IMR-90 (cell line): ENCODE data around the gene TGM2. TPM values are rescaled to one million over a fixed set of nuclear protein-coding genes. Genes with fewer than 3 reads are reported as not detected.

Source experiments
- ATAC-seq: fragments of 200-7000 bp; cut with Tn5 transposase; 2 replicates; pipeline ENCODE4 v1.9.1; 2020; ENCODE audit warnings: low read depth, mild to moderate bottlenecking, moderate library complexity
- BruUV-seq: library from RNA; stranded (reverse); fragments of 400-500 nt; replicated peaks from 2 replicates; lab custom pipeline; 2021; lab: Mats Ljungman, UMichigan
- CTCF ChIA-PET: fragments of 300-600 bp; formaldehyde crosslinking; extraction: SDS; loops from one replicate; lab custom pipeline; 2021; ENCODE audit warnings: antibody characterized with exemption; lab: Yijun Ruan, JAX
- POLR2A ChIA-PET: fragments of 300-600 bp; sonication (Branson Sonifier 250); formaldehyde crosslinking; loops from one replicate; lab custom pipeline; 2022; ENCODE audit warnings: antibody characterized with exemption; ENCODE audit not compliant: unreplicated experiment; lab: Charles Lee
- DNase-seq: peaks from one replicate; pipeline ENCODE4 v3.0.0; 2013
- H2AFZ ChIP-seq: replicated peaks from 2 replicates; pipeline ENCODE3; 2013; ENCODE audit warnings: low read length, mild to moderate bottlenecking; ENCODE audit not compliant: poor library complexity
- H2AK5ac ChIP-seq: 2 replicates; pipeline ENCODE4 v1.6.1; 2013; ENCODE audit warnings: low read depth, low read length, inconsistent platforms
- H2AK9ac ChIP-seq: replicated peaks from 2 replicates; pipeline ENCODE3; 2013; ENCODE audit warnings: mild to moderate bottlenecking, low read depth, low read length, moderate library complexity; ENCODE audit not compliant: poor library complexity
- H2BK120ac ChIP-seq: 2 replicates; pipeline ENCODE4 v1.6.1; 2013; ENCODE audit warnings: low read depth, low read length, inconsistent platforms
- H2BK15ac ChIP-seq: 3 replicates; pipeline ENCODE4 v1.6.1; 2013; ENCODE audit warnings: low read depth, low read length, inconsistent platforms
- H2BK20ac ChIP-seq: 2 replicates; pipeline ENCODE4 v1.6.1; 2013; ENCODE audit warnings: low read depth, mild to moderate bottlenecking, inconsistent platforms, low read length, moderate library complexity
- H2BK5ac ChIP-seq: 2 replicates; pipeline ENCODE4 v1.6.1; 2013; ENCODE audit warnings: mild to moderate bottlenecking, low read depth, low read length, inconsistent platforms; ENCODE audit not compliant: poor library complexity, severe bottlenecking
- H3K14ac ChIP-seq: replicated peaks from 2 replicates; pipeline ENCODE4 v1.6.1; 2013; ENCODE audit warnings: low read depth, low read length, inconsistent platforms
- H3K18ac ChIP-seq: 2 replicates; pipeline ENCODE4 v1.6.1; 2013; ENCODE audit warnings: low read depth, low read length, control low read depth
- H3K23ac ChIP-seq: 2 replicates; pipeline ENCODE4 v1.6.1; 2013; ENCODE audit warnings: low read depth, low read length, inconsistent platforms
- H3K27ac ChIP-seq: 2 replicates; pipeline ENCODE4 v1.5.1; 2013; ENCODE audit warnings: mild to moderate bottlenecking, control low read depth, low read length; ENCODE audit not compliant: insufficient read depth
- H3K27me3 ChIP-seq: 2 replicates; pipeline ENCODE4 v1.6.1; 2013; ENCODE audit warnings: low read length; ENCODE audit not compliant: control insufficient read depth, insufficient read depth
- H3K36me3 ChIP-seq: 2 replicates; pipeline ENCODE4 v1.6.1; 2013; ENCODE audit warnings: low read length, mixed read lengths; ENCODE audit not compliant: control insufficient read depth, insufficient read depth
- H3K4ac ChIP-seq: 2 replicates; pipeline ENCODE4 v1.6.1; 2013; ENCODE audit warnings: low read depth, low read length, inconsistent platforms
- H3K4me1 ChIP-seq: 2 replicates; pipeline ENCODE4 v1.6.1; 2013; ENCODE audit warnings: low read length, mixed read lengths; ENCODE audit not compliant: control insufficient read depth, insufficient read depth
- H3K4me2 ChIP-seq: 2 replicates; pipeline ENCODE4 v1.6.1; 2013; ENCODE audit warnings: low read depth, mild to moderate bottlenecking, control low read depth, low read length, moderate library complexity
- H3K4me3 ChIP-seq: 2 replicates; pipeline ENCODE4 v1.5.1; 2013; ENCODE audit warnings: low read depth, mild to moderate bottlenecking, control low read depth, low read length, moderate library complexity; ENCODE audit not compliant: insufficient read depth
- H3K56ac ChIP-seq: 2 replicates; pipeline ENCODE4 v1.6.1; 2013; ENCODE audit warnings: low read length, inconsistent platforms; ENCODE audit not compliant: insufficient read depth; ENCODE audit errors: extremely low read depth
- H3K79me1 ChIP-seq, 2 experiments: 2 replicates each; pipeline ENCODE4 v1.6.1; 2013; ENCODE audit warnings: low read length in 2 of 2, inconsistent platforms in 1 of 2, low read depth in 1 of 2
- H3K9ac ChIP-seq: 2 replicates; pipeline ENCODE4 v1.6.1; 2013; ENCODE audit warnings: low read depth, low read length, control low read depth
- H3K9me1 ChIP-seq: 2 replicates; pipeline ENCODE4 v1.6.1; 2013; ENCODE audit warnings: low read length, inconsistent platforms; ENCODE audit not compliant: insufficient read depth
- H3K9me3 ChIP-seq: 2 replicates; pipeline ENCODE4 v1.6.1; 2013; ENCODE audit warnings: low read length; ENCODE audit not compliant: control insufficient read depth, insufficient read depth
- H4K20me1 ChIP-seq: 2 replicates; pipeline ENCODE4 v1.6.1; 2013; ENCODE audit warnings: low read length, inconsistent platforms; ENCODE audit not compliant: insufficient read depth
- H4K5ac ChIP-seq: 2 replicates; pipeline ENCODE4 v1.6.1; 2013; ENCODE audit warnings: mild to moderate bottlenecking, low read depth, low read length, control low read depth
- H4K8ac ChIP-seq, 2 experiments: 2 replicates each; pipeline ENCODE4 v1.6.1; 2013; ENCODE audit warnings: low read depth in 2 of 2, low read length in 2 of 2, control low read depth in 1 of 2, inconsistent platforms in 1 of 2
- H4K91ac ChIP-seq: 2 replicates; pipeline ENCODE4 v1.6.1; 2013; ENCODE audit warnings: low read depth, low read length, inconsistent platforms; ENCODE audit not compliant: insufficient read depth
- BHLHE40 ChIP-seq: fragments of 150-350 bp; IDR thresholded peaks from 2 replicates; pipeline ENCODE4 v1.6.1; 2016; ENCODE audit warnings: mild to moderate bottlenecking, low read depth, low read length
- CEBPB ChIP-seq: IDR thresholded peaks from 2 replicates; pipeline ENCODE4 v1.6.1; 2012; ENCODE audit warnings: low read depth, low read length, improper control_type of control experiment
- CHD1 ChIP-seq: IDR thresholded peaks from 2 replicates; pipeline ENCODE4 v1.6.1; 2012; ENCODE audit warnings: low read depth, low read length, improper control_type of control experiment
- MAZ ChIP-seq: IDR thresholded peaks from 2 replicates; pipeline ENCODE4 v1.6.1; 2012; ENCODE audit warnings: low read depth, mild to moderate bottlenecking, low read length, improper control_type of control experiment, moderate library complexity, borderline replicate concordance
- MXI1 ChIP-seq: IDR thresholded peaks from 2 replicates; pipeline ENCODE4 v1.6.1; 2012; ENCODE audit warnings: low read depth, mild to moderate bottlenecking, low read length, moderate library complexity, borderline replicate concordance
- NFE2L2 ChIP-seq: fragments of 150-350 bp; IDR thresholded peaks from 2 replicates; pipeline ENCODE4 v1.6.1; 2016; ENCODE audit warnings: low read depth, mild to moderate bottlenecking, low read length
- RCOR1 ChIP-seq: IDR thresholded peaks from 2 replicates; pipeline ENCODE4 v1.6.1; 2012; ENCODE audit warnings: mild to moderate bottlenecking, low read length, improper control_type of control experiment; ENCODE audit not compliant: insufficient replicate concordance
- SMC3 ChIP-seq: fragments of 150-350 bp; IDR thresholded peaks from 2 replicates; pipeline ENCODE4 v1.6.1; 2016; ENCODE audit warnings: low read depth, mild to moderate bottlenecking, antibody characterized with exemption, low read length, moderate library complexity
- WGBS, 2 experiments: methylation state at CpG; one replicate each; pipeline versions ENCODE4 v1.1.5 to v1.1.7; 2013; ENCODE audit warnings: missing lambda C conversion rate in 2 of 2; ENCODE audit not compliant: insufficient read length in 1 of 2; ENCODE audit errors: extremely low coverage in 2 of 2; 5-methylcytosine and 5-hydroxymethylcytosine counted together
- dilution Hi-C: fragments of 300-500 bp; cut with HindIII; formaldehyde crosslinking; loops from one replicate; pipeline ENCODE4 v1.14.3; 2018; ENCODE audit warnings: low sequenced_read_pairs; ENCODE audit not compliant: unreplicated experiment
- in situ Hi-C: fragments of 300-500 bp; cut with MboI; formaldehyde crosslinking; loops from 3 replicates; pipeline ENCODE4 v1.14.3; 2019; ENCODE audit warnings: low sequenced_read_pairs, inconsistent platforms, mixed read lengths
- intact Hi-C: fragments of 100-400 bp; cut with micrococcal nuclease; formaldehyde crosslinking; loops from 2 replicates; pipeline ENCODE4 v1.10.0; 2022
- polyA plus RNA-seq, 3 experiments: library from polyadenylated mRNA; depleted of rRNA; stranded (reverse); fragments of >200 nt; gene quantifications; 2 replicates each; pipeline ENCODE4 v1.2.3, GENCODE V29; 2012; ENCODE audit warnings: low replicate concordance in 1 of 3
- total RNA-seq: library from RNA; depleted of rRNA; stranded (reverse); fragments of >200 nt; gene quantifications from 2 replicates; pipeline ENCODE4 v1.2.3, GENCODE V29; 2012
- TF ChIP-seq, protein P1 (sequence below): fragments of 150-350 bp; IDR thresholded peaks from 2 replicates; pipeline ENCODE4 v1.6.1; 2016; ENCODE audit warnings: low read depth, mild to moderate bottlenecking, low read length, moderate library complexity, borderline replicate concordance
- TF ChIP-seq, protein P2 (sequence below): fragments of 150-350 bp; IDR thresholded peaks from 2 replicates; pipeline ENCODE4 v1.6.1; 2017; ENCODE audit warnings: mild to moderate bottlenecking, antibody characterized with exemption, low read length, low read depth
- TF ChIP-seq, protein P3 (sequence below): conservative IDR thresholded peaks from 2 replicates; pipeline ENCODE4 v1.5.1; 2012; ENCODE audit warnings: mild to moderate bottlenecking, low read depth, low read length, improper control_type of control experiment

The TGM2 gene
- total and polyA plus RNA-seq, 2 of the 4 experiments (the other 2 are of a cell fraction): 239 to 268 TPM

DNA sequence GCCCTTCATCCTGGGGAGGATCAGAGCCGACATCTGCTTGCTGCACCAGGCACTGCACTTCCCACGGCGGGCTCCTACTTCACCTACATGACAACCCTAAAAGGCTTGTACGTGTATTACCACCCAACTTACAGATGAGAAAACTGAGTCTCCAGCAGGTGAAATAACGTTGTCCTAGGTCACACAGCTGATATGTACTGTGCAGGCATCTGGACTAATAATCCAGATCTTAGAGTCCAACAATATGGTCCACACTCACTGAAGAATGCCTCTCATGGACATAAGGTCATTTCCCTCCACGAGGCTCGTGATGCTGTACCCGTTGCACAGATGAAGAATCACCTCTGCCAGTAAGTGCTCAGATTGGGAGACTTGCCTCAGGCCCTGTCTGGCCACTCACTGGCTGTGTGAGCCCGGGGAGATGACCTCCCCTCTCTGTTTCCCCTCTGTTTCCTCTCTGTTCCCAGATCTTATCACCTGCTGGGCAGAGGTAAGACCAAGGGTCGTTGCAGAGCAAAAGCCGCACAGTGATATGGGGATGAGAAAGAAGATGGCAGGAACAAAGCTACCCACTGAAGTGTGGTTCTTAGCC lies 32.1 kb downstream of the TGM2 start:
- H4K20me1 ChIP-seq: no peaks in the 10 kb centered on the region
- H2BK5ac ChIP-seq: no peak overlapping the region
- no peak overlapping the region for H3K4me2 ChIP-seq
- DNase-seq (no peak), ATAC-seq (no peak)
- H3K56ac ChIP-seq: no peak overlapping the region
- in situ Hi-C loops: no loop called here
- H3K18ac ChIP-seq: no peak overlapping the region
- ChIA-PET POLR2A (no interaction called here), CTCF (no interaction called here)
- H4K8ac ChIP-seq: no peak overlapping the region
- peak overlapping the region; percentile 19; the same call in 1 of the 3 replicates for H2BK15ac ChIP-seq
- H3K23ac ChIP-seq: no peak overlapping the region
- H3K79me1 ChIP-seq: peaks cover 0 to 7% of the 10 kb centered on the region in 2 experiments; a peak in 2 of 4 replicates
- H3K4ac ChIP-seq: peak overlapping the region; percentile 27; the same call in 1 of the 2 replicates
- H4K5ac ChIP-seq: no peak overlapping the region
- intact Hi-C loops: no loop called here
- BruUV-seq: no TSS peak
- H3K9ac ChIP-seq: no peak overlapping the region
- 0 out of 2 replicates have a peak overlapping the region, but pooled peaks have one; percentile 17 for H2BK120ac ChIP-seq
- H4K91ac ChIP-seq: no peak overlapping the region
- no peak overlapping the region for H2AK9ac ChIP-seq
- H3K9me1 ChIP-seq: peaks cover 15% of the 10 kb centered on the region
- no peaks in the 10 kb centered on the region for H3K9me3 ChIP-seq
- no peak overlapping the region for H2AFZ ChIP-seq
- no peak overlapping the region for H2AK5ac ChIP-seq
- dilution Hi-C loops: no loop called here
- H3K14ac ChIP-seq: no peak overlapping the region
- no peak for TF ChIP-seq BHLHE40
- no peak for TF ChIP-seq NFE2L2
- TF ChIP-seq, protein P1, sequence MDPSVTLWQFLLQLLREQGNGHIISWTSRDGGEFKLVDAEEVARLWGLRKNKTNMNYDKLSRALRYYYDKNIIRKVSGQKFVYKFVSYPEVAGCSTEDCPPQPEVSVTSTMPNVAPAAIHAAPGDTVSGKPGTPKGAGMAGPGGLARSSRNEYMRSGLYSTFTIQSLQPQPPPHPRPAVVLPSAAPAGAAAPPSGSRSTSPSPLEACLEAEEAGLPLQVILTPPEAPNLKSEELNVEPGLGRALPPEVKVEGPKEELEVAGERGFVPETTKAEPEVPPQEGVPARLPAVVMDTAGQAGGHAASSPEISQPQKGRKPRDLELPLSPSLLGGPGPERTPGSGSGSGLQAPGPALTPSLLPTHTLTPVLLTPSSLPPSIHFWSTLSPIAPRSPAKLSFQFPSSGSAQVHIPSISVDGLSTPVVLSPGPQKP: no peak
- no peak for TF ChIP-seq MAZ
- TF ChIP-seq RCOR1: no peak
- TF ChIP-seq, protein P2, sequence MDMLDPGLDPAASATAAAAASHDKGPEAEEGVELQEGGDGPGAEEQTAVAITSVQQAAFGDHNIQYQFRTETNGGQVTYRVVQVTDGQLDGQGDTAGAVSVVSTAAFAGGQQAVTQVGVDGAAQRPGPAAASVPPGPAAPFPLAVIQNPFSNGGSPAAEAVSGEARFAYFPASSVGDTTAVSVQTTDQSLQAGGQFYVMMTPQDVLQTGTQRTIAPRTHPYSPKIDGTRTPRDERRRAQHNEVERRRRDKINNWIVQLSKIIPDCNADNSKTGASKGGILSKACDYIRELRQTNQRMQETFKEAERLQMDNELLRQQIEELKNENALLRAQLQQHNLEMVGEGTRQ: no peak
- no peak for TF ChIP-seq SMC3
- TF ChIP-seq, protein P3, sequence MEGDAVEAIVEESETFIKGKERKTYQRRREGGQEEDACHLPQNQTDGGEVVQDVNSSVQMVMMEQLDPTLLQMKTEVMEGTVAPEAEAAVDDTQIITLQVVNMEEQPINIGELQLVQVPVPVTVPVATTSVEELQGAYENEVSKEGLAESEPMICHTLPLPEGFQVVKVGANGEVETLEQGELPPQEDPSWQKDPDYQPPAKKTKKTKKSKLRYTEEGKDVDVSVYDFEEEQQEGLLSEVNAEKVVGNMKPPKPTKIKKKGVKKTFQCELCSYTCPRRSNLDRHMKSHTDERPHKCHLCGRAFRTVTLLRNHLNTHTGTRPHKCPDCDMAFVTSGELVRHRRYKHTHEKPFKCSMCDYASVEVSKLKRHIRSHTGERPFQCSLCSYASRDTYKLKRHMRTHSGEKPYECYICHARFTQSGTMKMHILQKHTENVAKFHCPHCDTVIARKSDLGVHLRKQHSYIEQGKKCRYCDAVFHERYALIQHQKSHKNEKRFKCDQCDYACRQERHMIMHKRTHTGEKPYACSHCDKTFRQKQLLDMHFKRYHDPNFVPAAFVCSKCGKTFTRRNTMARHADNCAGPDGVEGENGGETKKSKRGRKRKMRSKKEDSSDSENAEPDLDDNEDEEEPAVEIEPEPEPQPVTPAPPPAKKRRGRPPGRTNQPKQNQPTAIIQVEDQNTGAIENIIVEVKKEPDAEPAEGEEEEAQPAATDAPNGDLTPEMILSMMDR: no peak
- no peak for TF ChIP-seq MXI1
- TF ChIP-seq CHD1: no peak
- TF ChIP-seq CEBPB: no peak
- peaks cover 7% of the 10 kb centered on the region for H3K4me1 ChIP-seq
- no peaks in the 10 kb centered on the region for H3K27me3 ChIP-seq
- peaks cover 73% of the 10 kb centered on the region for H3K36me3 ChIP-seq
- no peak overlapping the region for H2BK20ac ChIP-seq
- 91% methylated on average over 7 of the region's 11 CpGs; no CpG with 5 or more reads in 1 of the 2 experiments for WGBS, 2 experiments
- H3K27ac ChIP-seq: no peak overlapping the region
- H3K4me3 ChIP-seq: no peak overlapping the region
